GM12872 (cell line): ENCODE results near the gene PLA2G4A.

Experiments used
- TF ChIP-seq, protein P1 (sequence below): IDR thresholded peaks from 3 replicates; pipeline ENCODE4 v1.5.1; 2011; ENCODE audit warnings: low read depth, mild to moderate bottlenecking, low read length, moderate library complexity; ENCODE audit not compliant: insufficient read depth

PLA2G4A gene

DNA sequence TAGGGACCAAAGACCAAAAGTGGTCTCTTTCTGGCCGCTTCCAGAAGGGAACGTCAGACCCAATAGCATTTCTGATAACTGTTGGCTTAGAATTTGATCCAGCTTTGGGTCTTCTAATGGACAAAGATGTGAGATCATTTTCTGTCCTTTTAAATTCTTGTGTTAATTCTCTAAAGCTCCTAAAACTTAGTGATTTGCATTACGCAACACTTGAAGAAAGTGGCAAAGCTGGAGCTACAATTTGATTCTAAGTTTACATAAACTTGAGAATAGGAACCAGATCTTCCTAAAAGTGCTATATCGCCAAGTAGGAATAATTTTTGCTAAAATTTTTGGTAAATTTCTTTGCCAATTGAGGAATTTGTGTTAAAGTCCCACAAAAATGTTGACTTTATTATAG is 21.6 kb upstream of the PLA2G4A start:
- TF ChIP-seq, protein P1, sequence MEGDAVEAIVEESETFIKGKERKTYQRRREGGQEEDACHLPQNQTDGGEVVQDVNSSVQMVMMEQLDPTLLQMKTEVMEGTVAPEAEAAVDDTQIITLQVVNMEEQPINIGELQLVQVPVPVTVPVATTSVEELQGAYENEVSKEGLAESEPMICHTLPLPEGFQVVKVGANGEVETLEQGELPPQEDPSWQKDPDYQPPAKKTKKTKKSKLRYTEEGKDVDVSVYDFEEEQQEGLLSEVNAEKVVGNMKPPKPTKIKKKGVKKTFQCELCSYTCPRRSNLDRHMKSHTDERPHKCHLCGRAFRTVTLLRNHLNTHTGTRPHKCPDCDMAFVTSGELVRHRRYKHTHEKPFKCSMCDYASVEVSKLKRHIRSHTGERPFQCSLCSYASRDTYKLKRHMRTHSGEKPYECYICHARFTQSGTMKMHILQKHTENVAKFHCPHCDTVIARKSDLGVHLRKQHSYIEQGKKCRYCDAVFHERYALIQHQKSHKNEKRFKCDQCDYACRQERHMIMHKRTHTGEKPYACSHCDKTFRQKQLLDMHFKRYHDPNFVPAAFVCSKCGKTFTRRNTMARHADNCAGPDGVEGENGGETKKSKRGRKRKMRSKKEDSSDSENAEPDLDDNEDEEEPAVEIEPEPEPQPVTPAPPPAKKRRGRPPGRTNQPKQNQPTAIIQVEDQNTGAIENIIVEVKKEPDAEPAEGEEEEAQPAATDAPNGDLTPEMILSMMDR: no peak

DNA sequence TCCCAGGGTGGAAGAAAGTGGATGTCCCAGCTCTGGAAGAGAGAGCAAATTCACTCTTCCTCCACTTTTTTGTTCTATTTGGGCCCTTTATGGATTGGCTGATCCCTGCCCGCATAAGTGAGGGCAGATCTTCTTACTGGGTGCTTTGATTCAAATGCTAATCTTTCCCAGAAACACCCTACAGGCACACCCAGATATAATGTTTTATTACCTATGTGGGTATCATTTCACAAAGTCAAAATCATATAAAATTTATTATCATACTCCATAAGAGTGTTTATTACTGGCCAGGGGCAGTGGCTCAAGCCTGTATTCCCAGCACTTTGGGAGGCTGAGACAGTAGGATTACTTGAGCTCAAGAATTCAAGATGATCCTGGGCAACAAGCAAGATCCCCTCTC is 16.9 kb upstream of the PLA2G4A start:
- TF ChIP-seq, protein P1: no peak

DNA sequence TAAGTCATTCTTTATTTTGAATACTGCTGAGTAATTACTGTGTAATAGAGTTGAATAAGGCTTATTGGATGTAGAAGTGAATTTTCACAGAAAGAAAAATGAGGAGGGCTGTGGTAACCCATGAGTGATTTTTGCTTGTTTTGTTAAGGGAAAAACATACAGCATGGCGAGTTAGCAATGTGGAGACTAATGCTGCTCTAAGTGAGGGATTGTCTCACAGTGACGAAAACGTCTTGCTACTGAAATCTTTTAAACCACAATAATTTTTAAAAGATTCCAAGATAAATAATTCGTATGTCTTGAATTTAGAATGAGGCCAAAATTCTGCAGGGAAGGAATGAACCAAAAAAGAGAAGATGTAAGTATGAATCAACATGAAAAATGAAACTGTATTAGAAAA is 16.2 kb upstream of the PLA2G4A start:
- TF ChIP-seq, protein P1: no peak

DNA sequence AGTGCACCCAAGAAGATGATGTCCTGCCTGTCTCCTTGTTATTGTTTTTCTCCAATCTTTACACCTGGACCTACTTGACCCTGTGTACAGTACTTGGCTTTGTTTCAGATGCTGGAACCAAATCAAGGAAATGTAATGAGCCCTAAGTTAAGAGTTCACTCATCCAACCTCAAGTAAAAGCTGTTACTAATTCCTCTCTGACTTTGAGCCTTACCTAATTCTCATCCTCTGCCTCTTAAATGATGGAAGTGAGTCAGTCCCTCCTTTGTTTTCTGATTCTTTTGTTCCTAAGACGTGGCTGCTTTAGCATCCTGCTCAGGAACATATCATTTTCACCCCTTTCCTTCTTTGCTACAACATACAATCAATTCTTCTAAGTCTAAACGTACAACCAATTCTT is 15.3 kb upstream of the PLA2G4A start:
- TF ChIP-seq, protein P1: no peak

DNA sequence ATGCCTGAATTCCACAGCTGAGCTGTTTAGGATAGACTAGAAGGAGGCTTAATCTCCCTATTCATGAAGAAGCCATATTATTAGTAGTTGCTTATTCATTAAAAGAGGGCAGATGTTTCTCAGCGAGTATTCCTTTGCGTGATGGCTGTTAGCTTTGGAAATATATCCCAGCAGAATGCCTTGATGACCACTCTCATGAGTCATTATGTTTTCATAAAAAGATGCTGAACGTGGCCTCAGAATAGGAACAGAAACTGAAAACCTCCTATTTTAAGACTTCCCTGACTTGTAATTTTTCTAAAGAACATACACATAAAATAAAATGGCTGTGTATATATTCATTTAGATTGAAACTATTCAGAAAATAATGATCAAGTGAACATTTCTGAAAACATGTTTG is 9.6 kb upstream of the PLA2G4A start:
- TF ChIP-seq, protein P1: no peak

DNA sequence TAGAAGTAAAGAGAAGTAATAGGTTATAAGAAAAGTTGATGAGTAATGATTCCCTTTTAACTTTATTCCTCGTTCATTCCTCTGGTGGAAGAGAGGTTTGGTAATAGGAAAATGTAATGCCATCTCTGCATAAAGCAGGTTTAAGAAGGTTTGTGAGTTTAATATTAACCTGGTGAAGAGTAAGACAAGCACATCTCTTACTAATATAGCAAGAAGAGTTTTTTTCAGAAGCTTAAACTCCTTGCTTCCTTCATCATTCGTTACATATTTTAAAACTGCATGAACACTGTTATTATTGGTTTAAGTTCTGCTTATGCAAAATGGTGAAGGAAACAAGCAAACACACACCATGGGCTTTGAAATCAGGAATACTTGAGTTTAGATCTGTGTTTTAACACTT is 9.2 kb upstream of the PLA2G4A start:
- TF ChIP-seq, protein P1: no peak

DNA sequence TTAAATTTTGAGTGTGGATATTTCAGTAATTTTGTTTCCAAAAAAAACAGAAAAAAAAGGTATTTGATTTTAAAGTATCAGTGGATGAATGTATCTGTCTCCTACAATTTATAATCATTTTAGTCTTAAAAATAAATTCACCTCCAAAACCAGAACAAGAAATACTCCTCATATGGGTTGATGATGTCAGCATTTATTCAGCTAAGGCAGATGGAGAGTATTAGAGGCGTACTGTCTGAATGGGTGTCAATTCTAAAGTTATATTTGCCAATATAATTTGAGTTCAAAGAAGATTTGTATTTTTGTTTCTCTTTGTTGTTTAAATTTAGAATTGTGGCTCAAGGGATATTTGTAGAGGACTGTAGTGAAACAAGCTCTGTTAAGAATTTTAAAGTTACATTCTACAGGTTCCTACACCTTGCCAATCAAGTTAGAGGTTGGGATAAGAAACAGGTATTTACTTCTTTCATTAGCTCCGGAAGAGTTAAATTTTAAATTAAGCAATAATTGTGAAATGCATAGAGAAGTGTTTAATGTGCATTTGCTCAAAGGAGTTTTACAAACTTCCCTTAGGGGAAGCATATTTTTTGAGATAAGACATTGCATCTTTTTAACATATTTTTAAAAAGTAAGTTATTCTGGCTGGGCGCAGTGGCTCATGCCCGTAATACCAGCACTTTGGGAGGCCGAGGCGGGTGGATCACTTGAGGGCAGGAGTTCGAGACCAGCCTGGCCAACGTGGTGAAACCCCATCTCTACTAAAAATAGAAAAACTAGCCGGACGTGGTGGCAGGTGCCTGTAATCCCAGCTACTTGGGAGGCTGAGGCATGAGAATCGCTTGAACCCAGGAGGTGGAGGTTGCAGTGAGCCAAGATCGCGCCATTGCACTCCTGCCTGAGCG is 1.2 kb downstream of the PLA2G4A start:
- TF ChIP-seq, protein P1: no peak
